Osteocyte (in vitro differentiated cells): Measurements from ENCODE around the gene MCM7. TPM values are rescaled to one million over a fixed set of nuclear protein-coding genes. Genes with fewer than 3 reads are reported as not detected.

Experiments used
- DNase-seq: peaks from one replicate; pipeline ENCODE4 v3.0.0; 2021; ENCODE audit warnings: mixed read lengths; ENCODE audit not compliant: unreplicated experiment; ENCODE audit errors: extremely low spot score
- H3K27ac Mint-ChIP-seq: one replicate; pipeline ENCODE4 v1.8.0; 2021; ENCODE audit warnings: mild to moderate bottlenecking, mixed read lengths; ENCODE audit not compliant: unreplicated experiment
- H3K27me3 Mint-ChIP-seq: one replicate; pipeline ENCODE4 v1.8.0; 2021; ENCODE audit warnings: mixed read lengths; ENCODE audit not compliant: unreplicated experiment
- H3K36me3 Mint-ChIP-seq: one replicate; pipeline ENCODE4 v1.8.0; 2021; ENCODE audit warnings: mixed read lengths; ENCODE audit not compliant: unreplicated experiment
- H3K4me1 Mint-ChIP-seq: one replicate; pipeline ENCODE4 v1.8.0; 2021; ENCODE audit warnings: mixed read lengths; ENCODE audit not compliant: unreplicated experiment
- H3K4me3 Mint-ChIP-seq: one replicate; pipeline ENCODE4 v1.8.0; 2021; ENCODE audit warnings: mild to moderate bottlenecking, moderate library complexity, mixed read lengths; ENCODE audit not compliant: unreplicated experiment
- H3K9me3 Mint-ChIP-seq: one replicate; pipeline ENCODE4 v1.8.0; 2021; ENCODE audit warnings: mixed read lengths; ENCODE audit not compliant: unreplicated experiment
- total RNA-seq: library from RNA; stranded (reverse); gene quantifications from 2 replicates; pipeline ENCODE4 v1.2.1, GENCODE V29; 2021
- TF ChIP-seq, protein P1 (sequence below): fragments of 200-600 bp; sonication (generic); IDR thresholded peaks from 2 replicates; pipeline ENCODE4 v1.5.0; 2021; ENCODE audit warnings: antibody characterized with exemption, mild to moderate bottlenecking, moderate library complexity

MCM7 gene
- total RNA-seq, 1 donor from 2014 or later, result 77.8 TPM

DNA sequence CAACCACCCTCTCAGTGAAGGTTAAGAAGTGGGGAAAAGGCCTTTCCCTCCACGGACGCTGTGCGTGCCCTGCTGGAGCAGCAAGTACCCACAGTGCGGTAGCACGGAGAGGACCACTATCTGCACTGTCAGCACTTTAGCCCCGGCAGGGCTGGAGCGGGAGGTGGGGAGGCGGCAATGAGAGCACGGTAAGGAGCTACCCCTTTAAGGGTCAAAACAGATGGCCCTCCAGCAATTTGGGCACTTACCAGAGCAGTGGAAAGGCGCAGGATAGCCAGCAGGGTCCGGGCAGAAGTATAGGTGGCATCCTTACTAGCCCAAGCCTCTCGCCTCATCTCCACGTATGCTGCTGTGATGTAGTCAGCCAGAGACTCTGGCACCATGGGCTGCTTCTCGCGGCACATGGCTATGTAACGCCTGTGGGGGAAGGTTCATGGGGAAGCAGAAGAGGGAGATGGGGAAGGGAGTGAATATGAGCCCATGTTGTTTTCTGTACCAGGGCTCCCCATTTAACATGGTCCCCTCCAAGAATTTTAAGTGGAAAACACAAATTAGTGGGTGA, 7.2 kb downstream of the MCM7 start:
- no peaks in the 10 kb centered on the region for H3K9me3 Mint-ChIP-seq
- H3K36me3 Mint-ChIP-seq, result peaks cover 58% of the 10 kb centered on the region
- H3K27me3 Mint-ChIP-seq, result no peaks in the 10 kb centered on the region
- H3K27ac Mint-ChIP-seq, result no peak overlapping the region
- TF ChIP-seq, protein P1, sequence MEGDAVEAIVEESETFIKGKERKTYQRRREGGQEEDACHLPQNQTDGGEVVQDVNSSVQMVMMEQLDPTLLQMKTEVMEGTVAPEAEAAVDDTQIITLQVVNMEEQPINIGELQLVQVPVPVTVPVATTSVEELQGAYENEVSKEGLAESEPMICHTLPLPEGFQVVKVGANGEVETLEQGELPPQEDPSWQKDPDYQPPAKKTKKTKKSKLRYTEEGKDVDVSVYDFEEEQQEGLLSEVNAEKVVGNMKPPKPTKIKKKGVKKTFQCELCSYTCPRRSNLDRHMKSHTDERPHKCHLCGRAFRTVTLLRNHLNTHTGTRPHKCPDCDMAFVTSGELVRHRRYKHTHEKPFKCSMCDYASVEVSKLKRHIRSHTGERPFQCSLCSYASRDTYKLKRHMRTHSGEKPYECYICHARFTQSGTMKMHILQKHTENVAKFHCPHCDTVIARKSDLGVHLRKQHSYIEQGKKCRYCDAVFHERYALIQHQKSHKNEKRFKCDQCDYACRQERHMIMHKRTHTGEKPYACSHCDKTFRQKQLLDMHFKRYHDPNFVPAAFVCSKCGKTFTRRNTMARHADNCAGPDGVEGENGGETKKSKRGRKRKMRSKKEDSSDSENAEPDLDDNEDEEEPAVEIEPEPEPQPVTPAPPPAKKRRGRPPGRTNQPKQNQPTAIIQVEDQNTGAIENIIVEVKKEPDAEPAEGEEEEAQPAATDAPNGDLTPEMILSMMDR, result no peak
- peaks cover 20% of the 10 kb centered on the region for H3K4me1 Mint-ChIP-seq
- H3K4me3 Mint-ChIP-seq, result no peak overlapping the region
- no peak for DNase-seq

DNA sequence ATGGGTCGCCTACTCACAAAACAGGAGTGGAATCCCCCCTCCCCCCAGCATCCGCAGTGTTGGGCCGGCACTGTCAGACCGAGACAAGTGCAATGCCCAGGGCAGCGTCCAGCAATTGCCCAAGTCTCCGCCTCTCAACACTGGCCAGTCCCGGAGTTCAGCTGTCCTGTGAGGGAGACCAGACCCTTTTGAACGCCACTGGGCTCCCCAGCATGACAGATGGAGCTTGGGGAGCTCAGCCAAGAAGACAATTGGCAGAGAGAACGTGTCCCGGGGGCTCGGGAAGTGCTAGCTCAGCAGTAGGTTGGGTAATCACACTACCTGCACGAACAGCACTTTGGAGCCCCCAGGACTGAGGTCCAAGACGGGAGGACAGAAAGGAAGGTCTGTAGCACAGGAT, 7.7 kb downstream of the MCM7 start:
- no peak for DNase-seq
- Mint-ChIP-seq H3K27me3 (no peaks in the 10 kb centered on the region), H3K36me3 (peaks cover 53% of the 10 kb centered on the region), H3K9me3 (no peaks in the 10 kb centered on the region), H3K27ac (peak overlapping the region; percentile 47), H3K4me3 (no peak overlapping the region), H3K4me1 (peaks cover 15% of the 10 kb centered on the region)
- TF ChIP-seq, protein P1, result no peak

DNA sequence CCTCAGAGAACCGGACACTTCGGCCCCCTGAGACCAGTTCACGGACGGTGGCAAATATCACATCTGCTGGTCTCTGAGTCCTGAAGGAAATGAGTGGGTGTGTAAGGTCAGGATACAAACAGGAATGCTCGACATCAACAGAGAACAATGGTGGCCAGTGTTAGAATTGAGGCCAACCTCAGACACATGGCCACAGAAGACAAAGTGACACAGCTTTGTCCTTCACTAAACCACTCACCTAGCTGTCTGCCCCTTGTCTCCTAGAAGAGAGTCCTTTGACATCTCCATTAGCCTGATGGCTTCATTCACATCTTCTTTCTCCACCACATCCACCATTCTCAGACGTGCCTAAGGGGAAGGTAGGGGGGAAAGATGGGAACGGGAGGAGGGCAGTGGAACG, 8.1 kb downstream of the MCM7 start:
- no peak for DNase-seq
- peaks cover 50% of the 10 kb centered on the region for H3K36me3 Mint-ChIP-seq
- peaks cover 17% of the 10 kb centered on the region for H3K4me1 Mint-ChIP-seq
- H3K27ac Mint-ChIP-seq, result no peak overlapping the region
- H3K9me3 Mint-ChIP-seq, result no peaks in the 10 kb centered on the region
- H3K4me3 Mint-ChIP-seq, result no peak overlapping the region
- no peaks in the 10 kb centered on the region for H3K27me3 Mint-ChIP-seq
- TF ChIP-seq, protein P1, result no peak

- H3K36me3 Mint-ChIP-seq, result peaks cover 40% of the 10 kb centered on the region
- H3K27ac Mint-ChIP-seq, result peak overlapping the region; percentile 1
- H3K27me3 Mint-ChIP-seq, result no peaks in the 10 kb centered on the region
- DNase-seq, result no peak
- no peaks in the 10 kb centered on the region for H3K9me3 Mint-ChIP-seq
- H3K4me1 Mint-ChIP-seq, result peaks cover 25% of the 10 kb centered on the region
- no peak overlapping the region for H3K4me3 Mint-ChIP-seq
- TF ChIP-seq, protein P1, result no peak
These were observed 9.6 kb downstream of the MCM7 start for GRCh38 chr7:100091411-100092181.
